Breast epithelium (tissue), 4 donors: ENCODE results near the gene NR4A2. TPM values are rescaled to one million over a fixed set of nuclear protein-coding genes. Genes with fewer than 3 reads are reported as not detected.
A peak's percentile ranks its signal among the peaks of the same experiment; 100 is the strongest.

ENCODE experiments used
- DNase-seq, 2 donors: peaks; one replicate each; pipeline ENCODE4 v3.0.0-alpha.2; 2019; ENCODE audit warnings: low spot score in 2 of 2
- H3K27ac ChIP-seq, 2 donors: fragments of 200-600 bp; sonication (generic) in 1 of 2; one replicate each; pipeline ENCODE4 v1.5.1; 2016 to 2019; ENCODE audit warnings: mild to moderate bottlenecking in 1 of 2
- H3K27me3 ChIP-seq, 2 donors: fragments of 200-600 bp; sonication (generic) in 1 of 2; one replicate each; pipeline versions ENCODE4 v1.5.1 to v1.6.0; 2017 to 2019; ENCODE audit warnings: control low read depth in 1 of 2, mild to moderate bottlenecking in 1 of 2
- H3K36me3 ChIP-seq: fragments of 200-600 bp; one replicate; pipeline ENCODE4 v1.5.1; 2019
- H3K4me1 ChIP-seq, 2 donors: fragments of 200-600 bp; sonication (generic); one replicate each; pipeline ENCODE4 v1.5.1; 2016 to 2019; ENCODE audit warnings: control low read depth in 1 of 2
- H3K4me3 ChIP-seq, 3 donors: fragments of 200-600 bp; sonication (generic); 1 replicate in 2 of 3; 2 replicates in 1 of 3; pipeline ENCODE4 v1.5.1; 2016 to 2019; ENCODE audit warnings: mild to moderate bottlenecking in 3 of 3, moderate library complexity in 2 of 3
- H3K9me3 ChIP-seq, 2 donors: fragments of 200-600 bp; sonication (generic) in 1 of 2; one replicate each; pipeline ENCODE4 v1.5.1; 2016 to 2019; ENCODE audit warnings: control low read depth in 1 of 2
- POLR2A ChIP-seq: fragments of 450-650 bp; IDR thresholded peaks from one replicate; pipeline ENCODE4 v1.6.1; 2016; ENCODE audit warnings: antibody characterized with exemption, mild to moderate bottlenecking, moderate library complexity
- POLR2AphosphoS5 ChIP-seq, 3 donors: sonication (generic); formaldehyde crosslinking; IDR thresholded peaks; one replicate each; pipeline ENCODE4 v1.6.1; 2017; ENCODE audit warnings: antibody characterized with exemption in 3 of 3
- intact Hi-C: fragments of 100-400 bp; cut with DNase I; formaldehyde crosslinking; loops from one replicate; pipeline ENCODE4 v1.15.1; 2023; ENCODE audit warnings: low total_unique reads
- total RNA-seq, 3 donors: library from RNA; depleted of rRNA; stranded (reverse); fragments of >200 nt; gene quantifications; one replicate each; pipeline ENCODE4 v1.1.0, GENCODE V29; 2016
- TF ChIP-seq, protein P1 (sequence below), 3 donors: fragments of 450-650 bp; IDR thresholded peaks; one replicate each; pipeline ENCODE4 v1.5.1; 2016 to 2017; ENCODE audit warnings: antibody characterized with exemption in 3 of 3, mild to moderate bottlenecking in 3 of 3, moderate library complexity in 3 of 3

The NR4A2 gene
- total RNA-seq, 3 donors from 2014 or later: 3.8 to 29.4 (median 7.9) TPM

DNA sequence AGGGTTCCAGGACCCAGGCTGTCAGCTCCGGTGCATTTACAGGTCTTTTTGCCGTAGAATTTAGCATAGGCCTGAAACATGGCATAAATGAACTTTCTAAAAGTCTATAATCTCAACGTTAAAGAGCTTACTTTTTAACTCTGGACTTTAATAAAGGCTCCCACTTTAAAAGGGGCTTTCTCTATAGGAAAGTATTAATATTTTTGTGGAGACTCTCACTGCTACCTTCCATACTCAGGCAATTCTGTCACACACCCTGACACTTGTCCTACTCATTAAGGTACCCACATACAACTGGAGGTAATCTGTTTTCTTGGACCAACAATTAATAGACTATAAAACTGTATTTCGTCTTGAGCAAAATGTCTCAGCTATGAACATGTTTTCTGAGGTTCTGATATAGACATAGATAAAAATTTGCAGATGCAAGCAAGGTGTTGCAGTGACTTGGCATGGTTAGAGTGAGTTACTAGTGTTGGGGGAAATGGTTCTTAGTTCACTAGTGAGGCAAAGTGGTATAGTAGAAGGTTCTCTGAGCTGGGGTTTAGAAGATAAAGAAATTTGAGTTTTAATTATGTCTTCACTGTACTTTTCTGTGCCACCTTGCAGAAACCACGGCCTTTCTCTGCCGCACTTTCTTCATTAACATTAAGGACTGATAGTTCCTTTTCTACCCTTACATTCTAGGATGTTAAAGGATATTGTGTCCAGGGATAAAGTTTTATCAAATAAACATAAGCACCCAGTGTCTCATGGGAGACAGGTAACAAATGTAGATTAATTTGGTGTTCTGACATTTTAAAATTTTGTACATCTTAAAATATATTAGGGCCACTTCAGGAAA, 10.8 kb upstream of the NR4A2 start:
- Histone ChIP-seq H3K4me3 (peak overlapping the region; percentile 87 to 96 (median 87)), H3K27ac (peak overlapping the region; percentile 100), H3K4me1 (peaks cover 0 to 16% of the 10 kb centered on the region in 2 donors), H3K36me3 (no peaks in the 10 kb centered on the region), H3K27me3 (no peaks in the 10 kb centered on the region), H3K9me3 (no peaks in the 10 kb centered on the region)
- no peak for TF ChIP-seq POLR2A
- TF ChIP-seq, protein P1, sequence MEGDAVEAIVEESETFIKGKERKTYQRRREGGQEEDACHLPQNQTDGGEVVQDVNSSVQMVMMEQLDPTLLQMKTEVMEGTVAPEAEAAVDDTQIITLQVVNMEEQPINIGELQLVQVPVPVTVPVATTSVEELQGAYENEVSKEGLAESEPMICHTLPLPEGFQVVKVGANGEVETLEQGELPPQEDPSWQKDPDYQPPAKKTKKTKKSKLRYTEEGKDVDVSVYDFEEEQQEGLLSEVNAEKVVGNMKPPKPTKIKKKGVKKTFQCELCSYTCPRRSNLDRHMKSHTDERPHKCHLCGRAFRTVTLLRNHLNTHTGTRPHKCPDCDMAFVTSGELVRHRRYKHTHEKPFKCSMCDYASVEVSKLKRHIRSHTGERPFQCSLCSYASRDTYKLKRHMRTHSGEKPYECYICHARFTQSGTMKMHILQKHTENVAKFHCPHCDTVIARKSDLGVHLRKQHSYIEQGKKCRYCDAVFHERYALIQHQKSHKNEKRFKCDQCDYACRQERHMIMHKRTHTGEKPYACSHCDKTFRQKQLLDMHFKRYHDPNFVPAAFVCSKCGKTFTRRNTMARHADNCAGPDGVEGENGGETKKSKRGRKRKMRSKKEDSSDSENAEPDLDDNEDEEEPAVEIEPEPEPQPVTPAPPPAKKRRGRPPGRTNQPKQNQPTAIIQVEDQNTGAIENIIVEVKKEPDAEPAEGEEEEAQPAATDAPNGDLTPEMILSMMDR (IDR thresholded peaks at IDR 0.05): no peak
- TF ChIP-seq POLR2AphosphoS5 (IDR thresholded peaks at IDR 0.05): no peak
- intact Hi-C loops: no loop called here
- no peak for DNase-seq

DNA sequence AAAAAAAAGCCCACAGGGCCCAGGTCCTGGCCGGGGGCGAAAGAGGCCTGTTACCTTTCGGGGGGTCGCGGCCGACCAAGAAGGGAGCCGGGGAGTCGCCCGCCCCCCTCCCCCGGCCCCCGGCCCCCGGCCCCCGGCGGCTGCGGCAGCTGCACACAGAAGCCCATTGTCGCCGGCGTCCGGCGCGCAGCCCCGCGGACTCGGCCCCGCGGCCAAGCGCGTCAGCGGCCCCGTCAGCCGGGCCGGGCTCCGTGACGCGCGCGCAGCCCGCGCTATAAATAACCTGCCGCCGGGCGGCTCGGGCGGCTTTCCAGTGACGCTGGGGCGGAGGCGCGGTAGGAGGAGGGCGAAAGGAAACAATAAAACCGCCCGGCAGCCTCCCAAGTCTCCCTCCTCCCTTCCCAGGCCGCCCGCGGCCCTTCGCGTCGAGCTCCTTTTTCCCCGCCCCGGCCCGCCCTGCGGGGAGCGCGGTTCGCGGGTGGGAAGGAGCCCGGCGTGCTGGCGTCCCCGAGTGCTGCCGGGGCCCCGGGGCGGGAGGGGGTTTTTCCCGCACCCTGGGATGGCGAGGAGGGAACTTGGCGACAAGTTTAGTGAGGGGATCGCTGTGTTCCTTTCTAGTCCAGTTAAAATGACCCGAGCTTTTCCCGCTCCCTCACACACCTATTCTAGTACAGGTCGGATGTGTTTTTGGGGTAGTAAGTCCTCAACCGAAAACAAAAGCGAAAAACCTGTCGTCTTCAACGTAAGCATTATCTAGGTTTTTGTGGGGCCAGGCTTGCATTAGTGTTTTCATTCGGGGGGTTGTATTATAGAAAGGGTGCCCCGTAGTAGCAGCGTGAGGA, 10.0 kb upstream of the NR4A2 start:
- Histone ChIP-seq H3K27ac (peak overlapping the region; percentile 100), H3K4me1 (peaks cover 0 to 16% of the 10 kb centered on the region in 2 donors), H3K4me3 (peak overlapping the region; percentile 87 to 96 (median 87)), H3K36me3 (no peaks in the 10 kb centered on the region), H3K27me3 (no peaks in the 10 kb centered on the region), H3K9me3 (no peaks in the 10 kb centered on the region)
- TF ChIP-seq POLR2AphosphoS5 (IDR thresholded peaks at IDR 0.05) (peak; percentile 80 to 86 (median 80)), POLR2A (peak; percentile 44)
- TF ChIP-seq, protein P1 (IDR thresholded peaks at IDR 0.05): no peak
- intact Hi-C loops: no loop called here
- DNase-seq: peak; percentile 92 to 96

DNA sequence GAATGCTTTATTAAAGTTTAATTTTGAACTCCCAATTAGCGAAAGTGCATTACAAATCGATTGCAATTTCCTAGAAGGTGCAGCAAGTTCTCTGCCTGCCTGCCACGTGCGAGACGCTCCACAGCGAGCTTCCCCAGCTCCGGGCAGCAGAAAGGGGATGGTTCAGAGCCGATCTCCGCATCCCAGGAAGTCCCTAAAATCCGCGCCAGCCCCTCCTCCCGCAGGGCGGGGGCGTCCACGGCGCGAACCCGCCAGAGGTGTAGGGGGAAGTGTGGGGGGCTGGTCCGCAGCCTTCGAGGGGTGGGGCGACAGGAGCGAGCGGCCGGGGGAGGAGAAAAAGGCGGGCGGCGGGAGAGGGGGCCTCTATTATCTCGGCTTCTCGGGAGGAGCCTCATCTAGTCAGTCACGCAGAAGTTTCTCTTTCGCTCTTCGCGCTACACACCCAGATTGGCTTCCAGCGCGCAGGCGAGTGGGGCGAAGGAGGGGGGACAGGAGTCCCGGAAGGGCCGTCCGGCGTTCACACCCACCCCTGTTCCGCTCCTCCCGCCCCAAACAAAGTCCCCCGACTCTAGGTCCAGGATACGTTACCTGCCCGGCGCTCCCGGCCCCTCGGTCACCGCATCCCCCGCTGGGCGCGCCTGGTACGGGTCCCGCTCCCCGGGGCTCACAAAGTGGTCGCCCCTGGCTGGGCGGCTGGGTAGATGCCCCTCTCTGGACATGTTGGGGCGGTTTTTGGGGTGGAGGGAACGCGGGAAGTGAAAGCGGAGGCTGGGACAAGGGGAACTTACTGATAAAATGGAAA, 9.1 kb upstream of the NR4A2 start:
- H3K27me3 ChIP-seq: no peaks in the 10 kb centered on the region
- H3K27ac ChIP-seq: peak overlapping the region; percentile 100
- H3K4me1 ChIP-seq: peaks cover 0 to 16% of the 10 kb centered on the region in 2 donors
- no peaks in the 10 kb centered on the region for H3K9me3 ChIP-seq
- peak overlapping the region; percentile 87 to 96 (median 87) for H3K4me3 ChIP-seq
- intact Hi-C loops: no loop called here
- no peaks in the 10 kb centered on the region for H3K36me3 ChIP-seq
- peak; percentile 85 to 91 for DNase-seq
- TF ChIP-seq, protein P1 (IDR thresholded peaks at IDR 0.05): no peak
- TF ChIP-seq POLR2AphosphoS5 (IDR thresholded peaks at IDR 0.05): peak; percentile 86 to 94 (median 92)
- peak; percentile 70 for TF ChIP-seq POLR2A

DNA sequence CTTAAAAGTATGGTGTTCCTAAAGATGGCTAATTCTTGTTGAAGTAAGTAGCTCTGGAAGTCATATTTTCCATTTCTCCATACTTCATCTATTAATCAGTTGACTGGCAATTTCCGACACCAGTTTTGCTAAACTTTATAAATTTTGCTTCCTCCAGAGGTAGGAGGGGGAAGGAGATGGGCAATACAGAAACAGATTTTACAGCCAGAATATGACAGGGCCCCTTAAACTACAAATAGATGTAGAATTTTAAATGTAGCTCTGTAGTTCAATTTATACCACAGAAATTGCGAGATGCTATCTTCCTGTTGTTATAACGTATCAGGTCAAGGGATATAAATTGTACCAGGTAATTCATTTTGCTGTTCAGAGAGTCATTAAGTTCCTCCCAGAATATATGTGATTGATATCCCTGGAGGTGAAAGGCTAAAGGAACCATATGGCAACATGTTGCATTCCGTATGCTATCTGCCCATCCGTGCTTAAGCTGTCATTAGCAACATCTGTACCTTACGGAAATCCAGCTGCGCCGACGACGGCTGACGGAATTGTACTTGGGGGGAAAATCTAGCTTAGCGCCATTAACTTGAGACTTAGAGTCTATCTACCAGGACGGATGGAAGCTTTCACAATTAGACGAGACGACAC, 8.4 kb upstream of the NR4A2 start:
- Histone ChIP-seq H3K4me1 (peaks cover 0 to 16% of the 10 kb centered on the region in 2 donors), H3K36me3 (no peaks in the 10 kb centered on the region), H3K9me3 (no peaks in the 10 kb centered on the region), H3K4me3 (peak overlapping the region; percentile 87 to 96 (median 87)), H3K27me3 (no peaks in the 10 kb centered on the region), H3K27ac (peak overlapping the region; percentile 100)
- no peak for DNase-seq
- TF ChIP-seq, protein P1 (IDR thresholded peaks at IDR 0.05): no peak
- TF ChIP-seq POLR2A (no peak), POLR2AphosphoS5 (IDR thresholded peaks at IDR 0.05) (no peak)
- intact Hi-C loops: no loop called here
